ENCODE results near the gene ANXA10. TPM values are rescaled to one million over a fixed set of nuclear protein-coding genes. Genes with fewer than 3 reads are reported as not detected.

The ANXA10 gene
- total RNA-seq, 1 experiment from 2014 or later, result not detected

- no peak for TF ChIP-seq JAZF1 (CRISPR knock-in tag; IDR thresholded peaks at IDR 0.05)
Measured at GRCh38 chr4:168101026-168101425, 8.7 kb downstream of the ANXA10 start (continued).

- Mint-ChIP-seq H3K36me3 (no peaks in the 10 kb centered on the region), H3K9me3 (peaks cover 6% of the 10 kb centered on the region), H3K4me1 (no peaks in the 10 kb centered on the region), H3K27ac (no peak overlapping the region), H3K4me3 (no peak overlapping the region), H3K27me3 (ENCODE audit: low read depth) (no peaks in the 10 kb centered on the region)
- ATAC-seq (no peak), DNase-seq (ENCODE audit: low spot score) (no peak)
- no peak for TF ChIP-seq ZNF416 (CRISPR knock-in tag; IDR thresholded peaks at IDR 0.05)
- TF ChIP-seq AR (CRISPR knock-in tag; IDR thresholded peaks at IDR 0.05), result no peak
- TF ChIP-seq HMGA2 (CRISPR knock-in tag; IDR thresholded peaks at IDR 0.05), result no peak
- TF ChIP-seq ZNF219 (CRISPR knock-in tag; IDR thresholded peaks at IDR 0.05; ENCODE audit: borderline replicate concordance), result no peak
- TF ChIP-seq IRF2 (CRISPR knock-in tag; IDR thresholded peaks at IDR 0.05; ENCODE audit: borderline replicate concordance, low read depth), result no peak
- no peak for TF ChIP-seq PRRX2 (CRISPR knock-in tag; IDR thresholded peaks at IDR 0.05)
- no peak for TF ChIP-seq TEAD1 (CRISPR knock-in tag; IDR thresholded peaks at IDR 0.05)
- no peak for TF ChIP-seq ZNF425 (CRISPR knock-in tag; conservative IDR thresholded peaks at IDR 0.05)
- no peak for TF ChIP-seq GABPB1 (CRISPR knock-in tag; IDR thresholded peaks at IDR 0.05)
- TF ChIP-seq USF1 (CRISPR knock-in tag; IDR thresholded peaks at IDR 0.05), result no peak
- TF ChIP-seq JUN (CRISPR knock-in tag; IDR thresholded peaks at IDR 0.05), result no peak
- TF ChIP-seq MXD4 (CRISPR knock-in tag; IDR thresholded peaks at IDR 0.05; ENCODE audit: borderline replicate concordance), result no peak
- TF ChIP-seq ZNF232 (CRISPR knock-in tag; IDR thresholded peaks at IDR 0.05), result no peak
- no peak for TF ChIP-seq IRF1 (CRISPR knock-in tag; IDR thresholded peaks at IDR 0.05)
- no peak for TF ChIP-seq EMX1 (CRISPR knock-in tag; IDR thresholded peaks at IDR 0.05)
- no peak for TF ChIP-seq ZNF423 (CRISPR knock-in tag; IDR thresholded peaks at IDR 0.05)
- TF ChIP-seq ZNF396 (CRISPR knock-in tag; IDR thresholded peaks at IDR 0.05; ENCODE audit: borderline replicate concordance), result no peak
- TF ChIP-seq NR1H2 (CRISPR knock-in tag; IDR thresholded peaks at IDR 0.05), result no peak
- ChIA-PET POLR2A (no interaction called here), CTCF (no interaction called here)
Measured at GRCh38 chr4:168102403-168102802, 10.1 kb downstream of the ANXA10 start.

- CTCF ChIA-PET, result no interaction called here
- Mint-ChIP-seq H3K27me3 (ENCODE audit: low read depth) (no peaks in the 10 kb centered on the region), H3K9me3 (peaks cover 13% of the 10 kb centered on the region), H3K4me1 (no peaks in the 10 kb centered on the region), H3K27ac (no peak overlapping the region), H3K4me3 (no peak overlapping the region), H3K36me3 (no peaks in the 10 kb centered on the region)
- ATAC-seq (no peak), DNase-seq (ENCODE audit: low spot score) (no peak)
- POLR2A ChIA-PET, result no interaction called here
- TF ChIP-seq ZNF512 (CRISPR knock-in tag; IDR thresholded peaks at IDR 0.05; ENCODE audit: borderline replicate concordance) (no peak), ATF2 (CRISPR knock-in tag; IDR thresholded peaks at IDR 0.05; ENCODE audit: borderline replicate concordance, low read depth) (no peak), E2F4 (CRISPR knock-in tag; IDR thresholded peaks at IDR 0.05; ENCODE audit: borderline replicate concordance, low read depth) (no peak), TCF7 (CRISPR knock-in tag; IDR thresholded peaks at IDR 0.05; ENCODE audit: low read depth) (no peak), ZSCAN18 (CRISPR knock-in tag; IDR thresholded peaks at IDR 0.05) (no peak)
Measured at GRCh38 chr4:168109527-168109926, 17.2 kb downstream of the ANXA10 start.

Measured in WTC11 (cell line).